ENCODE measurements around the gene PTPRK. TPM values are rescaled to one million over a fixed set of nuclear protein-coding genes. Genes with fewer than 3 reads are reported as not detected.

The PTPRK gene
- total RNA-seq, 4 donors from 2014 or later, result 20.0 to 64.2 (median 36.6) TPM

- intact Hi-C loops (cut with DNase I; ENCODE audit: low total_unique reads), result no loop called here
- H3K9me3 ChIP-seq, result no peaks in the 10 kb centered on the region
- no peaks in the 10 kb centered on the region for H3K4me1 ChIP-seq
- no peaks in the 10 kb centered on the region for H3K27me3 ChIP-seq
- H3K36me3 ChIP-seq, result no peaks in the 10 kb centered on the region
- DNase-seq, result no peak
- no peak overlapping the region for H3K4me3 ChIP-seq
- no peak for TF ChIP-seq POLR2A (IDR thresholded peaks at IDR 0.05)
- no peak for TF ChIP-seq CTCF (IDR thresholded peaks at IDR 0.05)
- no peak overlapping the region for H3K27ac ChIP-seq
Observed at GRCh38 chr6:128024969-128025368, 495.4 kb downstream of the PTPRK start.

- Histone ChIP-seq H3K4me1 (no peaks in the 10 kb centered on the region), H3K36me3 (no peaks in the 10 kb centered on the region), H3K4me3 (no peak overlapping the region), H3K9me3 (no peaks in the 10 kb centered on the region), H3K27me3 (no peaks in the 10 kb centered on the region), H3K27ac (no peak overlapping the region)
- TF ChIP-seq CTCF (IDR thresholded peaks at IDR 0.05) (no peak), POLR2A (IDR thresholded peaks at IDR 0.05) (no peak)
- intact Hi-C loops (cut with DNase I; ENCODE audit: low total_unique reads), result no loop called here
- no peak for DNase-seq
Observed at GRCh38 chr6:128024046-128024445, 496.4 kb downstream of the PTPRK start.

GRCh38 chr6:128018821-128019220 lies 501.6 kb downstream of the PTPRK start:
- H3K27me3 ChIP-seq, result no peaks in the 10 kb centered on the region
- TF ChIP-seq CTCF (IDR thresholded peaks at IDR 0.05) (no peak), POLR2A (IDR thresholded peaks at IDR 0.05) (no peak)
- intact Hi-C loops (cut with DNase I; ENCODE audit: low total_unique reads), result no loop called here
- H3K9me3 ChIP-seq, result no peaks in the 10 kb centered on the region
- no peaks in the 10 kb centered on the region for H3K4me1 ChIP-seq
- DNase-seq, result no peak
- no peaks in the 10 kb centered on the region for H3K36me3 ChIP-seq
- no peak overlapping the region for H3K4me3 ChIP-seq
- H3K27ac ChIP-seq, result no peak overlapping the region

GRCh38 chr6:128017288-128017687 lies 503.1 kb downstream of the PTPRK start:
- Histone ChIP-seq H3K4me3 (no peak overlapping the region), H3K27me3 (no peaks in the 10 kb centered on the region), H3K36me3 (no peaks in the 10 kb centered on the region), H3K27ac (no peak overlapping the region), H3K4me1 (no peaks in the 10 kb centered on the region), H3K9me3 (no peaks in the 10 kb centered on the region)
- intact Hi-C loops (cut with DNase I; ENCODE audit: low total_unique reads), result no loop called here
- TF ChIP-seq CTCF (IDR thresholded peaks at IDR 0.05) (no peak), POLR2A (IDR thresholded peaks at IDR 0.05) (no peak)
- DNase-seq, result no peak

GRCh38 chr6:128007658-128008057 lies 512.7 kb downstream of the PTPRK start:
- intact Hi-C loops (cut with DNase I; ENCODE audit: low total_unique reads), result no loop called here
- Histone ChIP-seq H3K36me3 (no peaks in the 10 kb centered on the region), H3K4me1 (no peaks in the 10 kb centered on the region), H3K4me3 (no peak overlapping the region), H3K27ac (no peak overlapping the region), H3K27me3 (no peaks in the 10 kb centered on the region), H3K9me3 (no peaks in the 10 kb centered on the region)
- DNase-seq, result no peak
- no peak for TF ChIP-seq POLR2A (IDR thresholded peaks at IDR 0.05)
- TF ChIP-seq CTCF (IDR thresholded peaks at IDR 0.05), result no peak
